NCI-H345 (cell line): Measurements from ENCODE around the gene VPS13C.

Experiments used
- DNase-seq: peaks from one replicate; lab custom pipeline; 2025; lab: John Stamatoyannopoulos, UW

The VPS13C gene

GRCh38 chr15:62060113-62060895, at the start of gene VPS13C:
VPS13C (minus strand) TSS chr15:62060447; CDS start chr15:62060374, 73 bp downstream.
- DNase-seq: peak; percentile 91

GRCh38 chr15:62109437-62109836, 49.2 kb upstream of the VPS13C start:
- no peak for DNase-seq

- DNase-seq: no peak
Observed at GRCh38 chr15:62108411-62108810, 48.2 kb upstream of the VPS13C start.

- DNase-seq: no peak
Observed at GRCh38 chr15:62107571-62108121, 47.4 kb upstream of the VPS13C start.

- no peak for DNase-seq
Observed at GRCh38 chr15:62106096-62106495, 45.8 kb upstream of the VPS13C start.

- DNase-seq: no peak
Observed at GRCh38 chr15:62105266-62105665, 45.0 kb upstream of the VPS13C start.

- no peak for DNase-seq
Observed at GRCh38 chr15:62104846-62105245, 44.6 kb upstream of the VPS13C start.

GRCh38 chr15:62104401-62104800, 44.2 kb upstream of the VPS13C start:
- DNase-seq: no peak

- DNase-seq: no peak
Observed at GRCh38 chr15:62103431-62103830, 43.2 kb upstream of the VPS13C start.

GRCh38 chr15:62099094-62099601, 38.9 kb upstream of the VPS13C start:
- DNase-seq: peak; percentile 31

- no peak for DNase-seq
Observed at GRCh38 chr15:62094388-62094787, 34.1 kb upstream of the VPS13C start.

- no peak for DNase-seq
Observed at GRCh38 chr15:62093809-62094208, 33.6 kb upstream of the VPS13C start.

GRCh38 chr15:62090988-62091387, 30.7 kb upstream of the VPS13C start:
- DNase-seq: no peak

- DNase-seq: no peak
Observed at GRCh38 chr15:62089616-62090015, 29.4 kb upstream of the VPS13C start.

- no peak for DNase-seq
Observed at GRCh38 chr15:62088353-62088693, 28.1 kb upstream of the VPS13C start.

GRCh38 chr15:62087671-62088352, 27.6 kb upstream of the VPS13C start:
- no peak for DNase-seq

GRCh38 chr15:62085740-62086139, 25.5 kb upstream of the VPS13C start:
- DNase-seq: no peak

GRCh38 chr15:62083194-62084154, 23.2 kb upstream of the VPS13C start:
- DNase-seq: no peak

- DNase-seq: no peak
Observed at GRCh38 chr15:62079594-62079993, 19.3 kb upstream of the VPS13C start.

GRCh38 chr15:62075595-62076277, 15.5 kb upstream of the VPS13C start:
- DNase-seq: peak; percentile 5

GRCh38 chr15:62071711-62072308, 11.6 kb upstream of the VPS13C start:
- peak; percentile 22 for DNase-seq
